GM18870 (cell line): ENCODE measurements around the gene CCNI.

ENCODE experiments used
- ATAC-seq: cut with Tn5 transposase; IDR thresholded peaks from one replicate; pipeline ENCODE4 v1.9.1; 2021; ENCODE audit warnings: moderate library complexity; ENCODE audit not compliant: unreplicated experiment

The CCNI gene

GRCh38 chr4:77007358-77008230 is 68.2 kb downstream of the CCNI start:
- ATAC-seq: peak; percentile 79

- no peak for ATAC-seq
These were observed 68.9 kb downstream of the CCNI start for GRCh38 chr4:77006753-77007353.

- ATAC-seq: no peak
These were observed 72.4 kb downstream of the CCNI start for GRCh38 chr4:77003400-77003799.

- ATAC-seq: no peak
These were observed 73.3 kb downstream of the CCNI start for GRCh38 chr4:77002321-77003107.

- ATAC-seq: no peak
These were observed 73.9 kb downstream of the CCNI start for GRCh38 chr4:77001907-77002306.

GRCh38 chr4:76998251-76998901 is 77.4 kb downstream of the CCNI start:
- no peak for ATAC-seq

GRCh38 chr4:76997532-76997931 is 78.3 kb downstream of the CCNI start:
- ATAC-seq: no peak
